Testis (tissue), 2 donors: Measurements from ENCODE around the gene FAM20C.

Experiments used
- POLR2A ChIP-seq: fragments of 450-650 bp; IDR thresholded peaks from one replicate; pipeline ENCODE4 v1.6.1; 2017; ENCODE audit warnings: antibody characterized with exemption, mild to moderate bottlenecking, moderate library complexity
- TF ChIP-seq, protein P1 (sequence below), 3 experiments: fragments of 450-650 bp in 2 of 3; fragments of 200-600 bp in 1 of 3; sonication (generic) in 1 of 3; IDR thresholded peaks; one replicate each; pipeline ENCODE4 v1.5.1; 2016 to 2019; ENCODE audit warnings: antibody characterized with exemption in 3 of 3, mild to moderate bottlenecking in 2 of 3, moderate library complexity in 1 of 3

DNA sequence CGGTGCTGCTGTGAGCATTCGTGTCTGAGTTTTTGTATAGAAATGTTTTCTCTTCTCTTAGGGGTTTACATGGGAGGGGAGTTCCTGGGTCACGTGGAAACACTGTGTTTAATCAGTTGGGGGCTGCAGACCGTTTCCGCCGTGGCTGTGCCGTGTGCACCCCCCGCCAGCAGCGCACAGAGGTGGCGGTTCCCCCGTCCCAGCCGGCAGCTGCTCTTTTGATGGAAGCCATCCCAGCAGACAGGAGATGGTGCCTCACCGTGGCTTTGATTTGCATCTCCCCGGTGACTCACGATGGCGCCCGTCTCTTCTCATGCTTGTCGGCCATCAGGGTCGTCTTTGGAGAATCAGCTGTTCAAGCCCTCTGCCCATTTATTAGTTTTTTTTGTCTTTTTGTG is 62.7 kb downstream of the FAM20C start:
- TF ChIP-seq POLR2A, result no peak
- TF ChIP-seq, protein P1, sequence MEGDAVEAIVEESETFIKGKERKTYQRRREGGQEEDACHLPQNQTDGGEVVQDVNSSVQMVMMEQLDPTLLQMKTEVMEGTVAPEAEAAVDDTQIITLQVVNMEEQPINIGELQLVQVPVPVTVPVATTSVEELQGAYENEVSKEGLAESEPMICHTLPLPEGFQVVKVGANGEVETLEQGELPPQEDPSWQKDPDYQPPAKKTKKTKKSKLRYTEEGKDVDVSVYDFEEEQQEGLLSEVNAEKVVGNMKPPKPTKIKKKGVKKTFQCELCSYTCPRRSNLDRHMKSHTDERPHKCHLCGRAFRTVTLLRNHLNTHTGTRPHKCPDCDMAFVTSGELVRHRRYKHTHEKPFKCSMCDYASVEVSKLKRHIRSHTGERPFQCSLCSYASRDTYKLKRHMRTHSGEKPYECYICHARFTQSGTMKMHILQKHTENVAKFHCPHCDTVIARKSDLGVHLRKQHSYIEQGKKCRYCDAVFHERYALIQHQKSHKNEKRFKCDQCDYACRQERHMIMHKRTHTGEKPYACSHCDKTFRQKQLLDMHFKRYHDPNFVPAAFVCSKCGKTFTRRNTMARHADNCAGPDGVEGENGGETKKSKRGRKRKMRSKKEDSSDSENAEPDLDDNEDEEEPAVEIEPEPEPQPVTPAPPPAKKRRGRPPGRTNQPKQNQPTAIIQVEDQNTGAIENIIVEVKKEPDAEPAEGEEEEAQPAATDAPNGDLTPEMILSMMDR (IDR thresholded peaks at IDR 0.05), result no peak
